HFF-Myc (cell line): ENCODE data around the gene PPP2R2D.

ENCODE experiments used
- DNase-seq: peaks from one replicate; pipeline ENCODE4 v3.0.0-alpha.2; 2011; ENCODE audit warnings: low read depth; ENCODE audit errors: extremely low read depth
- H3K4me3 ChIP-seq: replicated peaks from 2 replicates; pipeline ENCODE4 v1.5.1; 2011; ENCODE audit warnings: low read depth, mild to moderate bottlenecking, control low read depth, low read length
- TF ChIP-seq, protein P1 (sequence below): IDR thresholded peaks from 2 replicates; pipeline ENCODE4 v1.5.1; 2012; ENCODE audit warnings: mild to moderate bottlenecking, low read depth, low read length, control low read depth; ENCODE audit errors: missing control alignments

PPP2R2D gene

DNA sequence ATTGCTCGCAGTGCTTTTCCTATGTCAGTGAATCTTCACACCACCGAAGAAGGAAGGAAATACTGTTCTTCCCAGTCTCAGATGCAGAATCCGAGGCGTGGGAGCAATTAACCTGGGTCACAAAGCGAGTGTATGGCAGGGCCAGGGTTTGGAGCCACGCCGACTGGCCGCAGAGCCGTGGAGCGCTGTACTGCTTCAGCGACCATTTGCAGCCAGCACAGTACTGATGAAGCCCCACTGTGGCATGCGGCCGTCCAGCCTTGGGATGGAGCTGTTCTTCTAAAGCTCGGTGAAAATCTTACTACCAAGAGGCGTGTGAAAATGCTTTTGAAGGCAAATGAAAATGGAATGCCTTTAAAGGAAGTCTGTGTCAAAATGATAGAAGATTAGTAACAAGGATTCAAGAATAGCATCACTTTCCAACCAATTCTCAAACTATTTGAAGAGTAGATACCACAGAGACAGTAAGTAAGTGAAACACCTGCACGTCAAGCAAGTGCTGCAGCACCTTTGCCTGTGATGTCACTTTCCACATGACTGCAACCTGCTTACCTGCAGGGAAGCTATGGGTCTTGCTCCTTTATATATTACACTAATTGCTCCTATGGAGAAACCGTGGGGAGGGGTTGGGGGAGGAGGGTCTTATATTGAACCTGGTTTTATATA, 4.9 kb downstream of the PPP2R2D start:
- DNase-seq: no peak

DNA sequence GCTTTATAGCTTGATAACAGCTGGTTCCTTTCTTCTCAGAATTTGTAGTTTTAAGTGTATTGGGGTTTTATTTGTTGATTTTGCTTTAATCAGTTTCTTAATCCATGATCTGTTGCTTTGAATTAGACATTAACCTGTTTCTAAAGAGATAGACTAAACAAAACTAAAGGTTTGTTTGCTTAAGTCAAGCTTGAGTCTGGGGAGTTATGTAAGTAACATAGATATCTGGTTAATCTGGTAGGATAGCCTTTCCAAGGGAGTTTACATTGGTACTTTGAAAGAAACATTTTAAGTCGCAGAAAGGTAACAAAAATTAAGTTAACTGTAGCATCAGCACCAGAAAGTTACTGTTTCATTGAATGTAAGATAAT, 5.4 kb downstream of the PPP2R2D start:
- H3K4me3 ChIP-seq: no peak overlapping the region
- TF ChIP-seq, protein P1, sequence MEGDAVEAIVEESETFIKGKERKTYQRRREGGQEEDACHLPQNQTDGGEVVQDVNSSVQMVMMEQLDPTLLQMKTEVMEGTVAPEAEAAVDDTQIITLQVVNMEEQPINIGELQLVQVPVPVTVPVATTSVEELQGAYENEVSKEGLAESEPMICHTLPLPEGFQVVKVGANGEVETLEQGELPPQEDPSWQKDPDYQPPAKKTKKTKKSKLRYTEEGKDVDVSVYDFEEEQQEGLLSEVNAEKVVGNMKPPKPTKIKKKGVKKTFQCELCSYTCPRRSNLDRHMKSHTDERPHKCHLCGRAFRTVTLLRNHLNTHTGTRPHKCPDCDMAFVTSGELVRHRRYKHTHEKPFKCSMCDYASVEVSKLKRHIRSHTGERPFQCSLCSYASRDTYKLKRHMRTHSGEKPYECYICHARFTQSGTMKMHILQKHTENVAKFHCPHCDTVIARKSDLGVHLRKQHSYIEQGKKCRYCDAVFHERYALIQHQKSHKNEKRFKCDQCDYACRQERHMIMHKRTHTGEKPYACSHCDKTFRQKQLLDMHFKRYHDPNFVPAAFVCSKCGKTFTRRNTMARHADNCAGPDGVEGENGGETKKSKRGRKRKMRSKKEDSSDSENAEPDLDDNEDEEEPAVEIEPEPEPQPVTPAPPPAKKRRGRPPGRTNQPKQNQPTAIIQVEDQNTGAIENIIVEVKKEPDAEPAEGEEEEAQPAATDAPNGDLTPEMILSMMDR: no peak
- no peak for DNase-seq

More for the DNA sequence above, 4.9 kb downstream of the PPP2R2D start:
- no peak overlapping the region for H3K4me3 ChIP-seq
- TF ChIP-seq, protein P1: no peak

GRCh38 chr10:131907679-131908078, 6.9 kb downstream of the PPP2R2D start:
- H3K4me3 ChIP-seq: no peak overlapping the region
- DNase-seq: no peak
- TF ChIP-seq, protein P1: no peak

GRCh38 chr10:131908151-131908550, 7.3 kb downstream of the PPP2R2D start:
- no peak overlapping the region for H3K4me3 ChIP-seq
- TF ChIP-seq, protein P1: no peak
- DNase-seq: no peak

GRCh38 chr10:131909014-131909808, 8.4 kb downstream of the PPP2R2D start:
- no peak overlapping the region for H3K4me3 ChIP-seq
- TF ChIP-seq, protein P1: no peak

GRCh38 chr10:131909929-131910328, 9.1 kb downstream of the PPP2R2D start:
- DNase-seq: no peak
- TF ChIP-seq, protein P1: no peak

More at GRCh38 chr10:131909014-131909808, 8.4 kb downstream of the PPP2R2D start:
- no peak for DNase-seq

More at GRCh38 chr10:131909929-131910328, 9.1 kb downstream of the PPP2R2D start:
- H3K4me3 ChIP-seq: no peak overlapping the region
